Fibroblast of lung (primary cell): ENCODE data around the gene CPNE8. TPM values are rescaled to one million over a fixed set of nuclear protein-coding genes. Genes with fewer than 3 reads are reported as not detected.

Source experiments
- DNase-seq, 2 donors: peaks; one replicate each; pipeline versions ENCODE4 v3.0.0 to v3.0.0-alpha.2; 2010; ENCODE audit warnings: low read depth in 2 of 2
- H2AFZ ChIP-seq: 2 replicates; pipeline ENCODE4 v1.5.1; 2012; ENCODE audit warnings: low read length, control low read depth, inconsistent platforms
- H3K27ac ChIP-seq: 2 replicates; pipeline ENCODE4 v1.5.1; 2011; ENCODE audit warnings: low read length, control low read depth; ENCODE audit not compliant: insufficient read depth
- H3K27me3 ChIP-seq: 2 replicates; pipeline ENCODE4 v1.5.1; 2011; ENCODE audit warnings: mild to moderate bottlenecking, low read length; ENCODE audit not compliant: control insufficient read depth, insufficient read depth
- H3K36me3 ChIP-seq: 2 replicates; pipeline ENCODE4 v1.5.1; 2011; ENCODE audit warnings: low read length; ENCODE audit not compliant: control insufficient read depth, insufficient read depth
- H3K4me1 ChIP-seq: 2 replicates; pipeline ENCODE4 v1.5.1; 2011; ENCODE audit warnings: low read length; ENCODE audit not compliant: control insufficient read depth, insufficient read depth; ENCODE audit errors: extremely low read depth
- H3K4me2 ChIP-seq: 2 replicates; pipeline ENCODE4 v1.5.1; 2011; ENCODE audit warnings: low read length, control low read depth; ENCODE audit not compliant: insufficient read depth; ENCODE audit errors: extremely low read depth
- H3K4me3 ChIP-seq, 4 experiments: fragments of 200-600 bp in 1 of 4; sonication (generic) in 1 of 4; replicated peaks in 1 of 4; 2 replicates each; pipeline ENCODE4 v1.5.1; 2011 to 2016; ENCODE audit warnings: low read length in 4 of 4, low read depth in 3 of 4, mild to moderate bottlenecking in 3 of 4, control low read depth in 2 of 4, inconsistent platforms in 1 of 4, mixed read lengths in 1 of 4; ENCODE audit not compliant: insufficient read depth in 1 of 4; ENCODE audit errors: control extremely low read depth in 1 of 4
- H3K79me2 ChIP-seq: 2 replicates; pipeline ENCODE4 v1.5.1; 2012; ENCODE audit warnings: mild to moderate bottlenecking, low read length, inconsistent platforms; ENCODE audit not compliant: control insufficient read depth, insufficient read depth
- H3K9ac ChIP-seq: 2 replicates; pipeline ENCODE4 v1.5.1; 2011; ENCODE audit warnings: mild to moderate bottlenecking, low read length, control low read depth; ENCODE audit not compliant: insufficient read depth
- H3K9me3 ChIP-seq: 2 replicates; pipeline ENCODE4 v1.5.1; 2012; ENCODE audit warnings: low read depth, low read length; ENCODE audit not compliant: control insufficient read depth, insufficient read depth
- H4K20me1 ChIP-seq: 2 replicates; pipeline ENCODE4 v1.5.1; 2011; ENCODE audit warnings: low read length; ENCODE audit not compliant: control insufficient read depth, insufficient read depth; ENCODE audit errors: extremely low read depth
- CTCF ChIP-seq, 2 donors: IDR thresholded peaks in 1 of 2; conservative IDR thresholded peaks in 1 of 2; 1 replicate in 1 of 2; 2 replicates in 1 of 2; pipeline ENCODE4 v1.5.1; 2011 to 2012; ENCODE audit warnings: low read length in 2 of 2, control low read depth in 1 of 2, inconsistent platforms in 1 of 2, low read depth in 1 of 2, mild to moderate bottlenecking in 1 of 2
- EZH2 ChIP-seq: IDR thresholded peaks from 2 replicates; pipeline ENCODE4 v1.5.1; 2012; ENCODE audit warnings: low read length, control low read depth, mild to moderate bottlenecking; ENCODE audit errors: missing control alignments
- polyA plus RNA-seq, 2 donors: library from polyadenylated mRNA; depleted of rRNA in 1 of 2; stranded (reverse) in 1 of 2; unstranded in 1 of 2; fragments of >200 nt; gene quantifications; 2 replicates each; pipeline ENCODE4 v1.2.1, GENCODE V29; 2011 to 2012; ENCODE audit warnings: missing spikeins in 1 of 2
- total RNA-seq: library from RNA; depleted of rRNA; stranded (reverse); fragments of >200 nt; gene quantifications from 2 replicates; pipeline ENCODE4 v1.2.1, GENCODE V29; 2014

Gene CPNE8
- total and polyA plus RNA-seq, 2 donors (not counting 1 experiment from before 2014, with no cell fraction given), result 9.8 to 13.4 TPM

DNA sequence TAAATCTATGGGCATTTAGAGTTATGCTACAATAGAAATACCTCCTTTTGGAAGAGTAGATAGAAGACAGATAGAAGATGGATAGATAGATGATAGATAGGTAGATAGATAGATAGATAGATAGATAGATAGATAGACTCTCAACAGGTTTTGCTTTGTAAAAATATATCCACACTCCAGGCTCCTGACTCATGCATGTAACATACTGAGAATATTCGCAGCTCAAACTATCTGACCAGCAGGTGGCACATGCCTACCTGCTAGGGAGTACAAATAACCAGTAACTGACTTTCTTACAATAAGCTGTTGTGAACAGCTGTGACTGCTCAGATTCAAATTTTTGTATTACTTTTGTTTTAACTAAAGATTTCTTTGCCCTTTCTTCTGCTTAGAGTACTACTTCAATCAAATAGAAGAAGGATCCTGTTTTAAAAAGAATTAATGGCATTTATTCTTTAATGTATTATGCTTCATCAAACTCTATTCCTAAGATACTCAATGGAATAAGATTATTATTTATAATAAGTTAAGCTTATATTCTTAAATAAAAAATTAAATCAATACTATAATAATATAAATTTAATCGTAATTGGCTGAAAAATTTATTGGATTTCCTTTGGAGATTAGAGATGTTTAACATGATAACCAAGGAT, 15.8 kb upstream of the CPNE8 start:
- Histone ChIP-seq H3K4me2 (no peak overlapping the region), H3K27ac (no peak overlapping the region), H3K79me2 (no peaks in the 10 kb centered on the region), H2AFZ (no peak overlapping the region), H3K27me3 (no peaks in the 10 kb centered on the region), H3K9me3 (no peaks in the 10 kb centered on the region), H3K9ac (no peak overlapping the region), H3K4me3 (no peak overlapping the region), H4K20me1 (no peaks in the 10 kb centered on the region), H3K4me1 (no peaks in the 10 kb centered on the region), H3K36me3 (no peaks in the 10 kb centered on the region)
- TF ChIP-seq EZH2, result no peak
- peak in 1 of 2 donors; percentile 51 for TF ChIP-seq CTCF (conservative IDR thresholded peaks at IDR 0.05 in 1 of 2, IDR thresholded peaks at IDR 0.05 in 1 of 2; ENCODE audit: low read depth in 1 of 2, low read length in 2 of 2)
- peak in 1 of 2 donors; percentile 72 for DNase-seq

- Histone ChIP-seq H3K36me3 (no peaks in the 10 kb centered on the region), H2AFZ (no peak overlapping the region), H3K9me3 (no peaks in the 10 kb centered on the region), H3K4me2 (no peak overlapping the region), H3K4me3 (no peak overlapping the region), H4K20me1 (no peaks in the 10 kb centered on the region), H3K9ac (no peak overlapping the region), H3K27me3 (no peaks in the 10 kb centered on the region), H3K4me1 (no peaks in the 10 kb centered on the region), H3K79me2 (no peaks in the 10 kb centered on the region), H3K27ac (no peak overlapping the region)
- TF ChIP-seq CTCF (conservative IDR thresholded peaks at IDR 0.05 in 1 of 2, IDR thresholded peaks at IDR 0.05 in 1 of 2; ENCODE audit: low read depth in 1 of 2, low read length in 2 of 2), result no peak
- TF ChIP-seq EZH2, result no peak
- DNase-seq, result peak in 1 of 2 donors; percentile 24
Measured at GRCh38 chr12:38919191-38919590, 13.8 kb upstream of the CPNE8 start.

DNA sequence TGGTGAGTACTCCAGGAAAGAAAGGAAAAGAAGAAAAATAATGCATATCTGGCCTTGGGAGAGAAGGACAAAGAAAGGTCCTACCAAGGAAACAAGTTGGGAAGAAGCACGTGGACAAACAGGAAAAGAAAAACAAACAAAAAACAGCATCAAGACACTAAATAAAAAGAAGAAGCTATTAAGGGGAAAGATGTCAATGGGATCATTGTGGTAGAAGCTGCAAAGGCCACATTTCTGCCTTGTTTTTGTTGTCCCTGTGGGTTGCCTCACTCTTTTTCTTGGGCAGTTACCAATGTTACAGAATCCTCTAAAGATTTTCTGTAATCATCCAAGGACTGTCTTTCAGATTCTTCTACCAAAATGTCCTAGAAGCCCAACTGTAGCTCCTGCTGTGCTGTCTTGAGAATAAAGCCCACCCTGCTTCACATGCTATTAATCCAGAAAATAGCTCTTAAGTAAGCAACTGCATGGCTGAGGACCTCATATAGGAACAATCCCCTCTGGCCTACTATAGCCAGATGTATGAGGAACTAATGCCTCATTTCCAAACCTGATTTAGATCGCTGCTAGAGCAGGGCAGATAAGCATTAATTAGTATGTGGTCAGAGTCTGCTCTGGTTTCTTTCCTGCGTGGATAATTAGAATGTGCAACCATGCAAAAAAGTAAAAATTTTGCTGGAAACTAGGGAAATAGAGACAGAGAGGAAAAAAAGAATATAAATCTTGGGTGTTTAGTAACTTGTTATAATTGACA, 10.2 kb upstream of the CPNE8 start:
- H3K27me3 ChIP-seq, result no peaks in the 10 kb centered on the region
- no peak overlapping the region for H3K4me3 ChIP-seq
- no peak for TF ChIP-seq CTCF (conservative IDR thresholded peaks at IDR 0.05 in 1 of 2, IDR thresholded peaks at IDR 0.05 in 1 of 2; ENCODE audit: low read depth in 1 of 2, low read length in 2 of 2)
- TF ChIP-seq EZH2, result no peak
- no peaks in the 10 kb centered on the region for H3K4me1 ChIP-seq
- no peak overlapping the region for H3K27ac ChIP-seq
- no peak for DNase-seq
- no peaks in the 10 kb centered on the region for H4K20me1 ChIP-seq
- no peaks in the 10 kb centered on the region for H3K79me2 ChIP-seq
- no peak overlapping the region for H3K9ac ChIP-seq
- no peaks in the 10 kb centered on the region for H3K36me3 ChIP-seq
- H3K9me3 ChIP-seq, result no peaks in the 10 kb centered on the region
- H3K4me2 ChIP-seq, result no peak overlapping the region
- H2AFZ ChIP-seq, result no peak overlapping the region
